Retinal pigment epithelial cell (primary cell): ENCODE results near the gene PLA2G6.

Source experiments
- DNase-seq: peaks from one replicate; pipeline ENCODE4 v3.0.0-alpha.2; 2010; ENCODE audit warnings: low read depth
- H3K4me3 ChIP-seq: 2 replicates; pipeline ENCODE4 v1.5.1; 2011; ENCODE audit warnings: mild to moderate bottlenecking, low read length, control low read depth, moderate library complexity
- CTCF ChIP-seq: conservative IDR thresholded peaks from 2 replicates; pipeline ENCODE4 v1.5.1; 2011; ENCODE audit warnings: low read depth, low read length, control low read depth, inconsistent platforms

PLA2G6 gene

GRCh38 chr22:38071421-38072321 is 110.0 kb downstream of the PLA2G6 start:
- TF ChIP-seq CTCF, result no peak
- no peak for DNase-seq
- no peak overlapping the region for H3K4me3 ChIP-seq

GRCh38 chr22:38070250-38070921 is 111.2 kb downstream of the PLA2G6 start:
- no peak for TF ChIP-seq CTCF
- H3K4me3 ChIP-seq, result no peak overlapping the region

GRCh38 chr22:38069372-38070249 is 112.0 kb downstream of the PLA2G6 start:
- no peak for DNase-seq
- H3K4me3 ChIP-seq, result no peak overlapping the region
- TF ChIP-seq CTCF, result peak; percentile 50

More at GRCh38 chr22:38070250-38070921, 111.2 kb downstream of the PLA2G6 start:
- no peak for DNase-seq

- no peak for DNase-seq
Observed at GRCh38 chr22:38068641-38069371, 112.8 kb downstream of the PLA2G6 start.

DNA sequence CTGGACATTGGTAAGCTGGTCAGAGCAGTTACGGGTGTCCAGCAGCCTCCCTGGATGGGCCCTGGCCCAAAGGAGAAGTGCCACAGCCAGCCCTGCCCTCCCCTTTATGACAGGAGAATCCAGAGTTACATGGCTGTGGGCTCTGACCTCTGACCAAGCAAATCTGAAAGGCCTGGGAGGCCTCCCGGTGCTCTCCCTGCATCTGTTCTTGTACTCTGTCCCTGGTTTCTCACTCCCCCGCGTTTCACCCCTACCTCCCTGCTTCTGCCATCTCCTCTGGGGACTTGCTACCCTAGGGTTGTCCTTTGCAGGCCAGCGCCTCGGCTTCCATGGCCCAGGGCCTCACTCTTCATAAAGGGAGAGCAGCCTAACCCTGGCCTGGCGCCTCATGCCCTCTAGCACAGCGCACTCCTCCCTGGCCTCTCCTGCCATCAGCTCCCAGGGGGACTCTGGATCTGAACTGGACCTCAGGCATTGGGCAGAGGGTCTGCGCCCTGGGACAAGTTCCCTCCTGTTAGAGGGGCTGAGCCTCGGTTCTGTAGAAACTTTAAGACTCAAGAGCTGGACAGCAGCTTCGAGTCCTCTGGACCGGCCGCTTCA is 113.8 kb downstream of the PLA2G6 start:
- DNase-seq, result no peak
- H3K4me3 ChIP-seq, result no peak overlapping the region
- TF ChIP-seq CTCF, result no peak

More at GRCh38 chr22:38068641-38069371, 112.8 kb downstream of the PLA2G6 start:
- no peak overlapping the region for H3K4me3 ChIP-seq
- TF ChIP-seq CTCF, result no peak

DNA sequence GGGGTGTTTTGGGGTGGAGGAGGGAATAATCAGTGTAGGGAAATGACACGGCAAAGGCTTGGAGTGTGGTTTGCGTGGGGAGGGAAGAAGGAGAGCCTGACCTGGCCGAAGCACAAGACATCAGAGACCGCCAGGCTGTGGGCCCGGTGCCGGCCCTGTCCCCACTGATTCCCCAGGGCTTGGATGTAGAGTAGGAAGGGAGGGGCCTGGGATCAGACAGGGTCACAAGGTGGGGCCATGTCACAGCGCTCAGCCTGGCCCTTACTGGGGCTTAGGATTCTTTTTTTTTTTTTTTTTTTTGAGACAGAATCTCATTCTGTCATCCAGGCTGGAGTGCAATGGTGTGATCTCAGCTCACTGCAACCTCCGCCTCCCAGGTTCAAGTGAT is 114.6 kb downstream of the PLA2G6 start:
- no peak overlapping the region for H3K4me3 ChIP-seq
- TF ChIP-seq CTCF, result no peak
- DNase-seq, result no peak
